Fibroblast of lung (primary cell): ENCODE results near the gene UST. TPM values are rescaled to one million over a fixed set of nuclear protein-coding genes. Genes with fewer than 3 reads are reported as not detected.

Source experiments
- DNase-seq, 2 donors: peaks; one replicate each; pipeline versions ENCODE4 v3.0.0 to v3.0.0-alpha.2; 2010; ENCODE audit warnings: low read depth in 2 of 2
- H2AFZ ChIP-seq: 2 replicates; pipeline ENCODE4 v1.5.1; 2012; ENCODE audit warnings: low read length, control low read depth, inconsistent platforms
- H3K27ac ChIP-seq: 2 replicates; pipeline ENCODE4 v1.5.1; 2011; ENCODE audit warnings: low read length, control low read depth; ENCODE audit not compliant: insufficient read depth
- H3K27me3 ChIP-seq: 2 replicates; pipeline ENCODE4 v1.5.1; 2011; ENCODE audit warnings: mild to moderate bottlenecking, low read length; ENCODE audit not compliant: control insufficient read depth, insufficient read depth
- H3K36me3 ChIP-seq: 2 replicates; pipeline ENCODE4 v1.5.1; 2011; ENCODE audit warnings: low read length; ENCODE audit not compliant: control insufficient read depth, insufficient read depth
- H3K4me1 ChIP-seq: 2 replicates; pipeline ENCODE4 v1.5.1; 2011; ENCODE audit warnings: low read length; ENCODE audit not compliant: control insufficient read depth, insufficient read depth; ENCODE audit errors: extremely low read depth
- H3K4me2 ChIP-seq: 2 replicates; pipeline ENCODE4 v1.5.1; 2011; ENCODE audit warnings: low read length, control low read depth; ENCODE audit not compliant: insufficient read depth; ENCODE audit errors: extremely low read depth
- H3K4me3 ChIP-seq, 4 experiments: fragments of 200-600 bp in 1 of 4; sonication (generic) in 1 of 4; replicated peaks in 1 of 4; 2 replicates each; pipeline ENCODE4 v1.5.1; 2011 to 2016; ENCODE audit warnings: low read length in 4 of 4, low read depth in 3 of 4, mild to moderate bottlenecking in 3 of 4, control low read depth in 2 of 4, inconsistent platforms in 1 of 4, mixed read lengths in 1 of 4; ENCODE audit not compliant: insufficient read depth in 1 of 4; ENCODE audit errors: control extremely low read depth in 1 of 4
- H3K79me2 ChIP-seq: 2 replicates; pipeline ENCODE4 v1.5.1; 2012; ENCODE audit warnings: mild to moderate bottlenecking, low read length, inconsistent platforms; ENCODE audit not compliant: control insufficient read depth, insufficient read depth
- H3K9ac ChIP-seq: 2 replicates; pipeline ENCODE4 v1.5.1; 2011; ENCODE audit warnings: mild to moderate bottlenecking, low read length, control low read depth; ENCODE audit not compliant: insufficient read depth
- H3K9me3 ChIP-seq: 2 replicates; pipeline ENCODE4 v1.5.1; 2012; ENCODE audit warnings: low read depth, low read length; ENCODE audit not compliant: control insufficient read depth, insufficient read depth
- H4K20me1 ChIP-seq: 2 replicates; pipeline ENCODE4 v1.5.1; 2011; ENCODE audit warnings: low read length; ENCODE audit not compliant: control insufficient read depth, insufficient read depth; ENCODE audit errors: extremely low read depth
- CTCF ChIP-seq, 2 donors: IDR thresholded peaks in 1 of 2; conservative IDR thresholded peaks in 1 of 2; 1 replicate in 1 of 2; 2 replicates in 1 of 2; pipeline ENCODE4 v1.5.1; 2011 to 2012; ENCODE audit warnings: low read length in 2 of 2, control low read depth in 1 of 2, inconsistent platforms in 1 of 2, low read depth in 1 of 2, mild to moderate bottlenecking in 1 of 2
- EZH2 ChIP-seq: IDR thresholded peaks from 2 replicates; pipeline ENCODE4 v1.5.1; 2012; ENCODE audit warnings: low read length, control low read depth, mild to moderate bottlenecking; ENCODE audit errors: missing control alignments
- polyA plus RNA-seq, 2 donors: library from polyadenylated mRNA; depleted of rRNA in 1 of 2; stranded (reverse) in 1 of 2; unstranded in 1 of 2; fragments of >200 nt; gene quantifications; 2 replicates each; pipeline ENCODE4 v1.2.1, GENCODE V29; 2011 to 2012; ENCODE audit warnings: missing spikeins in 1 of 2
- total RNA-seq: library from RNA; depleted of rRNA; stranded (reverse); fragments of >200 nt; gene quantifications from 2 replicates; pipeline ENCODE4 v1.2.1, GENCODE V29; 2014

UST gene
- total and polyA plus RNA-seq, 2 donors (not counting 1 experiment from before 2014, with no cell fraction given) = 6.8 to 19.5 TPM

DNA sequence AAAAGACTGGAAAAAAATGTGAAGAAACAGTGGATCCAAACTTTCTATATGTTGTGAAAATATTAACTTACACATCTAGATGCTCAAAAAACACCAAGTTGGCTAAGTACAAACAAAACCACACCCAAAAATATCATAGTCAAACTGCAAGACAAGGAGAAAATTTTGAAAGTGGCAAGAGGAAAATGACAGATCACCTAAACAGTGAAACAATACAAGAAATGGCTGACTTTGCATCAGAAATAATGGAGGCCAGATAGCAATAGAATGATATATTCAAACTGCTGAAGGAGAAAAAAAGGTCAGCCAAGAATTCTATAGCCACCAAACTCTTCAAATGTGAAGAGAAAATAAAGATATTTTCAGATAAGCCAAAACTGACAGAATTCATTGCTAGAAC lies 22.4 kb upstream of the UST start:
- Histone ChIP-seq H3K79me2 (no peaks in the 10 kb centered on the region), H3K27ac (no peak overlapping the region), H3K9ac (no peak overlapping the region), H3K36me3 (no peaks in the 10 kb centered on the region), H3K27me3 (no peaks in the 10 kb centered on the region), H3K4me2 (no peak overlapping the region), H3K4me3 (no peak overlapping the region), H3K4me1 (peaks cover 2% of the 10 kb centered on the region), H3K9me3 (no peaks in the 10 kb centered on the region), H2AFZ (no peak overlapping the region), H4K20me1 (no peaks in the 10 kb centered on the region)
- no peak for TF ChIP-seq EZH2
- no peak for TF ChIP-seq CTCF (conservative IDR thresholded peaks at IDR 0.05 in 1 of 2, IDR thresholded peaks at IDR 0.05 in 1 of 2; ENCODE audit: low read depth in 1 of 2, low read length in 2 of 2)
- DNase-seq = no peak

GRCh38 chr6:148727104-148727503 lies 19.7 kb upstream of the UST start:
- Histone ChIP-seq H3K36me3 (no peaks in the 10 kb centered on the region), H3K4me2 (no peak overlapping the region), H3K4me3 (no peak overlapping the region), H3K27me3 (no peaks in the 10 kb centered on the region), H2AFZ (no peak overlapping the region), H4K20me1 (no peaks in the 10 kb centered on the region), H3K79me2 (no peaks in the 10 kb centered on the region), H3K4me1 (peaks cover 2% of the 10 kb centered on the region), H3K9ac (no peak overlapping the region), H3K27ac (no peak overlapping the region), H3K9me3 (no peaks in the 10 kb centered on the region)
- TF ChIP-seq CTCF (conservative IDR thresholded peaks at IDR 0.05 in 1 of 2, IDR thresholded peaks at IDR 0.05 in 1 of 2; ENCODE audit: low read depth in 1 of 2, low read length in 2 of 2) = no peak
- TF ChIP-seq EZH2 = no peak
- DNase-seq = no peak

- H3K4me1 ChIP-seq = no peaks in the 10 kb centered on the region
- no peaks in the 10 kb centered on the region for H4K20me1 ChIP-seq
- H3K27me3 ChIP-seq = no peaks in the 10 kb centered on the region
- TF ChIP-seq EZH2 (no peak), CTCF (conservative IDR thresholded peaks at IDR 0.05 in 1 of 2, IDR thresholded peaks at IDR 0.05 in 1 of 2; ENCODE audit: low read depth in 1 of 2, low read length in 2 of 2) (no peak)
- H3K9me3 ChIP-seq = no peaks in the 10 kb centered on the region
- DNase-seq = no peak
- H3K79me2 ChIP-seq = no peaks in the 10 kb centered on the region
- no peak overlapping the region for H3K4me2 ChIP-seq
- no peak overlapping the region for H3K4me3 ChIP-seq
- no peak overlapping the region for H3K27ac ChIP-seq
- H3K9ac ChIP-seq = no peak overlapping the region
- H2AFZ ChIP-seq = no peak overlapping the region
- H3K36me3 ChIP-seq = no peaks in the 10 kb centered on the region
Observed at GRCh38 chr6:148735989-148736388, 10.8 kb upstream of the UST start.
